ENCODE measurements around the gene ALDH8A1.

Gene ALDH8A1

DNA sequence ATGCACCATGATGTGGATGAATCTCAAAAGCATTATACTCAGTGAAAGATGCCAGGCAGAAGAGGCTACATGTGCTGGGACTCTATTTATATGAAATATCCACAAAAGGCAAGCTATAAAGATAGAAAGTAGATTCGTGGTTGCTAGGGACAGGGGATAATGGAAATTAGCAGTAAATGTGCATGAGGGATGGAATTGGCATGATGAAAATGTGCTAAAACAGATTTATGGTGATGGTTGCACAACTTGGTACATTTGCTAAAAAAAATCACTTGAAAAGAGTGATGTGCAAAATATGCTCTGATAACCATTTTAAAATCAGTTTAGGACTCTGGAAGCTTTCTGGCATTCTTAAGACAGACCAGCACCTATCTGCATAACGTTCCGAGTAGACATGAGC lies 61.6 kb downstream of the ALDH8A1 start:
- Histone ChIP-seq H3K27me3 (ENCODE audit: insufficient read depth, poor library complexity, severe bottlenecking) (peaks cover 7% of the 10 kb centered on the region), H3K27ac (replicated peaks) (no peak overlapping the region), H3K4me3 (replicated peaks; ENCODE audit: insufficient read depth, low read length) (no peak overlapping the region)
- no peak for TF ChIP-seq POLR2AphosphoS5 (IDR thresholded peaks at IDR 0.05; ENCODE audit: low read depth)
- no peak for DNase-seq (ENCODE audit: low read depth in 1 of 2, low spot score in 1 of 2)

- Histone ChIP-seq H3K27me3 (ENCODE audit: insufficient read depth, poor library complexity, severe bottlenecking) (peaks cover 7% of the 10 kb centered on the region), H3K4me3 (replicated peaks; ENCODE audit: insufficient read depth, low read length) (no peak overlapping the region), H3K27ac (replicated peaks) (no peak overlapping the region)
- TF ChIP-seq, protein P1, sequence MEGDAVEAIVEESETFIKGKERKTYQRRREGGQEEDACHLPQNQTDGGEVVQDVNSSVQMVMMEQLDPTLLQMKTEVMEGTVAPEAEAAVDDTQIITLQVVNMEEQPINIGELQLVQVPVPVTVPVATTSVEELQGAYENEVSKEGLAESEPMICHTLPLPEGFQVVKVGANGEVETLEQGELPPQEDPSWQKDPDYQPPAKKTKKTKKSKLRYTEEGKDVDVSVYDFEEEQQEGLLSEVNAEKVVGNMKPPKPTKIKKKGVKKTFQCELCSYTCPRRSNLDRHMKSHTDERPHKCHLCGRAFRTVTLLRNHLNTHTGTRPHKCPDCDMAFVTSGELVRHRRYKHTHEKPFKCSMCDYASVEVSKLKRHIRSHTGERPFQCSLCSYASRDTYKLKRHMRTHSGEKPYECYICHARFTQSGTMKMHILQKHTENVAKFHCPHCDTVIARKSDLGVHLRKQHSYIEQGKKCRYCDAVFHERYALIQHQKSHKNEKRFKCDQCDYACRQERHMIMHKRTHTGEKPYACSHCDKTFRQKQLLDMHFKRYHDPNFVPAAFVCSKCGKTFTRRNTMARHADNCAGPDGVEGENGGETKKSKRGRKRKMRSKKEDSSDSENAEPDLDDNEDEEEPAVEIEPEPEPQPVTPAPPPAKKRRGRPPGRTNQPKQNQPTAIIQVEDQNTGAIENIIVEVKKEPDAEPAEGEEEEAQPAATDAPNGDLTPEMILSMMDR (IDR thresholded peaks at IDR 0.05; ENCODE audit: insufficient read depth, low read length): no peak
- TF ChIP-seq REST (IDR thresholded peaks at IDR 0.05; ENCODE audit: insufficient replicate concordance, low read depth): no peak
- TF ChIP-seq GABPA (IDR thresholded peaks at IDR 0.05; ENCODE audit: low read depth): no peak
- TF ChIP-seq SPI1 (IDR thresholded peaks at IDR 0.05; ENCODE audit: borderline replicate concordance, low read depth): no peak
- no peak for TF ChIP-seq POLR2AphosphoS5 (IDR thresholded peaks at IDR 0.05; ENCODE audit: low read depth)
- no peak for DNase-seq (ENCODE audit: low read depth in 1 of 2, low spot score in 1 of 2)
Observed at GRCh38 chr6:134884752-134885151, 65.1 kb downstream of the ALDH8A1 start.

DNA sequence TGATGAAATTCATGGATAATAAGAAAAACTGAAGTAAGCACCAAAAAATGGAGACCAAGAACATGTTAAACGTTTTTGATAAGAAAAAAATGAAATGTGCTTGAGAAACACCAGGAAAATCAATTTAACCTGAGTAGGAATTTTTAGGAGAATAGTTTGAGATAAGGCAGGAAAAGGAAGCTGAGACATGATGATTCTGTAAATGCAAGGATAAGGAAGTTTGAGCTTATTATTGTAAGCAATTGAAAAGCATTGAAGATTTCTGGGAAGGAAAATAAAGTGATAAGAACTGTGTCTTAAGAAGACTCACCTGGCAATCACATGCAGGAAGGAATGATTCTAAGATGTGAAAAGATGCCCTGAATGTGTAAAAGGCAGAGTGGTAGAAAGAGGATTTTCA lies 66.6 kb downstream of the ALDH8A1 start:
- Histone ChIP-seq H3K4me3 (replicated peaks; ENCODE audit: insufficient read depth, low read length) (no peak overlapping the region), H3K27ac (replicated peaks) (no peak overlapping the region), H3K27me3 (ENCODE audit: insufficient read depth, poor library complexity, severe bottlenecking) (peaks cover 7% of the 10 kb centered on the region)
- no peak for DNase-seq (ENCODE audit: low read depth in 1 of 2, low spot score in 1 of 2)
- TF ChIP-seq GABPA (IDR thresholded peaks at IDR 0.05; ENCODE audit: low read depth) (no peak), SPI1 (IDR thresholded peaks at IDR 0.05; ENCODE audit: borderline replicate concordance, low read depth) (no peak), POLR2AphosphoS5 (IDR thresholded peaks at IDR 0.05; ENCODE audit: low read depth) (no peak), REST (IDR thresholded peaks at IDR 0.05; ENCODE audit: insufficient replicate concordance, low read depth) (no peak)
- TF ChIP-seq, protein P1 (IDR thresholded peaks at IDR 0.05; ENCODE audit: insufficient read depth, low read length): no peak

DNA sequence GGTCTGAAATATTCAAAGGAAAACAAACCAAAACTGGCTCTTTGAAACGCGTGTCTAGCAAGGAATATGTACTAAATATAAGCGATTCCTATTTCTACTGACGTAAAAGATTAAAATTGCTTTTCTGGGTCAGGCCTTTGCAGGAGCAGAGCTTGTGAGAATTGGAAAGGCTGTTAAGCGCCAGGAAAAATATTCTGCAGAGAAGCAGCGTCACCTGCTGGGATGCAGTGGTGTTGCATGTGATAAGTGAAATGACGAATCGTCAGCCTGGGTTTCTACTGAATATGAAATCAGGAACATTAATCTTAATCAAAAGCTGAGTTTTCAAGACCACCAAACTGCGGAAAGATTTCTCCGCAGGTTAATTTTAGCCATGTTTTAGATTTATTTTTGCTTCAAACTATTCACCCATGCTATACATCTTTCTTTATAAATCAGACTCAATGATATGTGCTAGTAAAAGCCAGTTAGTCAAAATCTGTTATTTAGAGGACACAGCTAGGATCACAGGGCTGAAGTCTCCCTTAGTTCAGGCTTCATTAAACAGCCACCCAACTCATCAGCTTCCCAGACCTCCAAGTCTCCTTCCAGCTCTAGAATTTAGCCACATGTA lies 67.4 kb downstream of the ALDH8A1 start:
- Histone ChIP-seq H3K4me3 (replicated peaks; ENCODE audit: insufficient read depth, low read length) (no peak overlapping the region), H3K27me3 (ENCODE audit: insufficient read depth, poor library complexity, severe bottlenecking) (peaks cover 7% of the 10 kb centered on the region), H3K27ac (replicated peaks) (no peak overlapping the region)
- DNase-seq (ENCODE audit: low read depth in 1 of 2, low spot score in 1 of 2): peak; percentile 7 to 49
- TF ChIP-seq, protein P1 (IDR thresholded peaks at IDR 0.05; ENCODE audit: insufficient read depth, low read length): peak; percentile 95
- TF ChIP-seq REST (IDR thresholded peaks at IDR 0.05; ENCODE audit: insufficient replicate concordance, low read depth) (no peak), SPI1 (IDR thresholded peaks at IDR 0.05; ENCODE audit: borderline replicate concordance, low read depth) (no peak)

All from HL-60 (cell line).